ENCODE measurements around the gene RSPH4A.
"Not testable (repeated sequence)": the region's sequence is repeated elsewhere in the genome, so short reads cannot be mapped to it uniquely, and the experiment has no call there.

RSPH4A gene

GRCh38 chr6:116615937-116616736 lies at the start of gene RSPH4A:
Gene RSPH4A (plus strand): TSS chr6:116616479. CDS start chr6:116616624, 145 bp downstream.
- peak; percentile 19 to 30 for DNase-seq (ENCODE audit: low read depth in 2 of 2)

- DNase-seq (ENCODE audit: low read depth in 2 of 2), result no peak
These were observed 48.2 kb upstream of the RSPH4A start for GRCh38 chr6:116568111-116568510.

GRCh38 chr6:116568821-116569755 lies 47.2 kb upstream of the RSPH4A start:
- DNase-seq (ENCODE audit: low read depth in 2 of 2), result no peak

- peak; percentile 94 to 95 for DNase-seq (ENCODE audit: low read depth in 2 of 2)
These were observed 45.2 kb upstream of the RSPH4A start, which contains the start of gene RWDD1 for GRCh38 chr6:116570856-116571682. Gene RWDD1 (plus strand): TSS chr6:116571504. CDS start chr6:116571583, 79 bp downstream.

- DNase-seq (ENCODE audit: low read depth in 2 of 2), result no peak
These were observed 44.6 kb upstream of the RSPH4A start for GRCh38 chr6:116571683-116572000.

GRCh38 chr6:116572162-116572561 lies 44.1 kb upstream of the RSPH4A start:
- no peak for DNase-seq (ENCODE audit: low read depth in 2 of 2)

GRCh38 chr6:116575227-116575626 lies 41.1 kb upstream of the RSPH4A start:
- DNase-seq (ENCODE audit: low read depth in 2 of 2), result no peak

GRCh38 chr6:116577486-116577885 lies 38.8 kb upstream of the RSPH4A start:
- DNase-seq (ENCODE audit: low read depth in 2 of 2), result no peak

GRCh38 chr6:116578335-116578734 lies 37.9 kb upstream of the RSPH4A start:
- DNase-seq (ENCODE audit: low read depth in 2 of 2), result no peak

- DNase-seq (ENCODE audit: low read depth in 2 of 2), result no peak
These were observed 37.1 kb upstream of the RSPH4A start for GRCh38 chr6:116579143-116579542.

GRCh38 chr6:116580198-116580597 lies 36.1 kb upstream of the RSPH4A start:
- DNase-seq (ENCODE audit: low read depth in 2 of 2), result no peak

- DNase-seq (ENCODE audit: low read depth in 2 of 2), result no peak
These were observed 30.0 kb upstream of the RSPH4A start for GRCh38 chr6:116586276-116586675.

- DNase-seq (ENCODE audit: low read depth in 2 of 2), result no peak
These were observed 29.5 kb upstream of the RSPH4A start for GRCh38 chr6:116586738-116587137.

GRCh38 chr6:116595247-116595646 lies 21.0 kb upstream of the RSPH4A start:
- DNase-seq (ENCODE audit: low read depth in 2 of 2), result no peak

- no peak for DNase-seq (ENCODE audit: low read depth in 2 of 2)
These were observed 19.5 kb upstream of the RSPH4A start for GRCh38 chr6:116596815-116597214.

- DNase-seq (ENCODE audit: low read depth in 2 of 2), result not testable (repeated sequence)
These were observed 12.4 kb upstream of the RSPH4A start for GRCh38 chr6:116603916-116604315.

- DNase-seq (ENCODE audit: low read depth in 2 of 2), result not testable (repeated sequence)
These were observed 11.4 kb upstream of the RSPH4A start for GRCh38 chr6:116604868-116605267.

GRCh38 chr6:116605935-116606334 lies 10.3 kb upstream of the RSPH4A start:
- DNase-seq (ENCODE audit: low read depth in 2 of 2), result no peak

GRCh38 chr6:116611056-116611455 lies 5.2 kb upstream of the RSPH4A start:
- no peak for DNase-seq (ENCODE audit: low read depth in 2 of 2)

- no peak for DNase-seq (ENCODE audit: low read depth in 2 of 2)
These were observed 416 bp downstream of the RSPH4A start for GRCh38 chr6:116616737-116617053.

- no peak for DNase-seq (ENCODE audit: low read depth in 2 of 2)
These were observed 7.9 kb downstream of the RSPH4A start for GRCh38 chr6:116624036-116624805.
